Calu3 (cell line): Measurements from ENCODE around the gene PWWP2B. TPM values are rescaled to one million over a fixed set of nuclear protein-coding genes. Genes with fewer than 3 reads are reported as not detected.

Experiments used
- BruUV-seq: library from RNA; stranded (reverse); fragments of 400-500 nt; replicated peaks from 2 replicates; lab custom pipeline; 2021; lab: Mats Ljungman, UMichigan
- CTCF ChIA-PET: fragments of 300-600 bp; sonication (Branson Sonifier 250); formaldehyde crosslinking; loops from one replicate; lab custom pipeline; 2022; ENCODE audit warnings: antibody characterized with exemption; lab: Charles Lee
- DNase-seq: peaks from one replicate; pipeline ENCODE4 v3.0.0; 2022
- H3K27ac Mint-ChIP-seq: one replicate; pipeline ENCODE4 v1.8.0; 2022; ENCODE audit warnings: mixed read lengths; ENCODE audit not compliant: unreplicated experiment
- H3K27me3 Mint-ChIP-seq: one replicate; pipeline ENCODE4 v1.8.0; 2022; ENCODE audit warnings: mixed read lengths; ENCODE audit not compliant: unreplicated experiment
- H3K36me3 Mint-ChIP-seq: one replicate; pipeline ENCODE4 v1.8.0; 2022; ENCODE audit warnings: mild to moderate bottlenecking, moderate library complexity, mixed read lengths; ENCODE audit not compliant: insufficient read depth, unreplicated experiment
- H3K4me1 Mint-ChIP-seq: one replicate; pipeline ENCODE4 v1.8.0; 2022; ENCODE audit warnings: mild to moderate bottlenecking, low read depth, mixed read lengths; ENCODE audit not compliant: unreplicated experiment
- H3K4me3 Mint-ChIP-seq: one replicate; pipeline ENCODE4 v1.8.0; 2022; ENCODE audit warnings: mild to moderate bottlenecking, low read depth, moderate library complexity, mixed read lengths; ENCODE audit not compliant: unreplicated experiment
- H3K9me3 Mint-ChIP-seq: one replicate; pipeline ENCODE4 v1.8.0; 2022; ENCODE audit warnings: low read depth, mixed read lengths; ENCODE audit not compliant: unreplicated experiment
- CTCF ChIP-seq: fragments of 200-600 bp; IDR thresholded peaks from one replicate; pipeline ENCODE4 v1.8.0; 2022; ENCODE audit warnings: antibody characterized with exemption; ENCODE audit not compliant: unreplicated experiment
- intact Hi-C: fragments of 100-400 bp; cut with micrococcal nuclease; formaldehyde crosslinking; loops from one replicate; pipeline ENCODE4 v1.10.0; 2022; ENCODE audit not compliant: unreplicated experiment
- total RNA-seq: library from RNA; stranded (reverse); gene quantifications from 2 replicates; pipeline ENCODE4 v1.2.3, GENCODE V29; 2022

Gene PWWP2B
- total RNA-seq, 1 experiment from 2014 or later: 12.9 TPM

DNA sequence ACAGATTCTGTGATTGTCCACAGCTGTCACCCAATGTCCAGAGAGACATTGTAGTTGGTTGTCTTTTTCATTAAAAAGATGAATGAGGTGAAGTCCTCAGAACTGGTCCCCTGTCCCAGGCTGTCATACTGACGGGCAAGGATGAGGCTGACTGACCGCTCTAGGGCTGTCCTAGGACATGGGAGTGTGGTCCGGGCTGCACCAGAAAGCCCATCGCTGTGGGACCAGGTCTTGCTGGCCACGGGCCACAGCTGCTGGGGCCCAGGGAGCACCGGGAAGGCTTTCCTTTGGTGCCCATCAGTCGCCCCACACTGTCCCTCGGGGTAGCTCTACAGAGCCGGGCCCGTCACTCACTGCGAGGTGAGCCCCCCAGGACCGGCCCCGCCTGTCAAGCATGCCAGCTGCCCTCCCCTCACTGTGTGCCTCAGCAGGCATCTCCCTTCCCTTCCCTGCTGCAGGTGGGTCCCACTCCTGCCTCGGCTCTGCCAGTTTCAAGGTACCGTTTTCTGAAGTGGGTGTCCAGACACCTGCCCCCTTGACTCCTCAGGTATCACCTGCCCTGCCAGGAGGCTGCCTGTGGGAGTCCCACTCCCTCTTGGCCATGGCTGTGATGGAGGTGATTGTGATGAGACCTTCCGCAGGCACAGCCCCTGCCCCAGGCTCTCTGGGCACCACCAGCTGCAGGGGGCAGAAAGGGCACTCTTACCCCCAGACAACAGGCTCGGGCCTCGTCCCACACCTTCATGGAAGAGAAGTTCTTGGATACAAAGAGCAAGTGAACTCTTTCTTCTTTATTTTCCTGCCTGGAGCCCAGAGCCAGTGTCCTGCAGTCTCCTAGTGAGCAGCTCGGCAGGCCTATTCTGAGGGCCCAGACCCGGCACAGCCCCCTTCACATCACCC is 43.3 kb upstream of the PWWP2B start:
- Mint-ChIP-seq H3K4me1 (no peaks in the 10 kb centered on the region), H3K27ac (no peak overlapping the region), H3K27me3 (no peaks in the 10 kb centered on the region), H3K36me3 (peaks cover 6% of the 10 kb centered on the region), H3K9me3 (no peaks in the 10 kb centered on the region), H3K4me3 (no peak overlapping the region)
- TF ChIP-seq CTCF: no peak
- no peak for DNase-seq
- intact Hi-C loops: loop anchor here (2.0 kb wide), 1 partner anchor 131 kb away; no protein-coding TSS in a partner anchor
- BruUV-seq: no TSS peak
- CTCF ChIA-PET: no interaction called here

GRCh38 chr10:132354356-132355094 is 42.5 kb upstream of the PWWP2B start:
- intact Hi-C loops: no loop called here
- H3K36me3 Mint-ChIP-seq: peaks cover 6% of the 10 kb centered on the region
- H3K4me1 Mint-ChIP-seq: no peaks in the 10 kb centered on the region
- H3K9me3 Mint-ChIP-seq: no peaks in the 10 kb centered on the region
- CTCF ChIA-PET: no interaction called here
- H3K27me3 Mint-ChIP-seq: no peaks in the 10 kb centered on the region
- DNase-seq: no peak
- BruUV-seq: no TSS peak
- no peak for TF ChIP-seq CTCF
- H3K27ac Mint-ChIP-seq: no peak overlapping the region
- H3K4me3 Mint-ChIP-seq: no peak overlapping the region

GRCh38 chr10:132355297-132355696 is 41.7 kb upstream of the PWWP2B start:
- DNase-seq: no peak
- CTCF ChIA-PET: no interaction called here
- BruUV-seq: no TSS peak

GRCh38 chr10:132355754-132356153 is 41.2 kb upstream of the PWWP2B start:
- H3K27ac Mint-ChIP-seq: no peak overlapping the region
- TF ChIP-seq CTCF: no peak
- no peaks in the 10 kb centered on the region for H3K27me3 Mint-ChIP-seq
- BruUV-seq: no TSS peak
- DNase-seq: no peak
- H3K4me3 Mint-ChIP-seq: no peak overlapping the region
- H3K36me3 Mint-ChIP-seq: peaks cover 6% of the 10 kb centered on the region
- H3K4me1 Mint-ChIP-seq: no peaks in the 10 kb centered on the region
- CTCF ChIA-PET: no interaction called here
- intact Hi-C loops: no loop called here
- H3K9me3 Mint-ChIP-seq: no peaks in the 10 kb centered on the region

More at GRCh38 chr10:132355297-132355696, 41.7 kb upstream of the PWWP2B start:
- H3K36me3 Mint-ChIP-seq: peaks cover 6% of the 10 kb centered on the region
- H3K9me3 Mint-ChIP-seq: no peaks in the 10 kb centered on the region
- intact Hi-C loops: no loop called here
- no peaks in the 10 kb centered on the region for H3K27me3 Mint-ChIP-seq
- no peak overlapping the region for H3K4me3 Mint-ChIP-seq
- no peak for TF ChIP-seq CTCF
- H3K27ac Mint-ChIP-seq: no peak overlapping the region
- H3K4me1 Mint-ChIP-seq: no peaks in the 10 kb centered on the region
